GM21576 (cell line): Measurements from ENCODE around the gene WTIP.
A peak's percentile ranks its signal among the peaks of the same experiment; 100 is the strongest.
"Not testable (repeated sequence)": the region's sequence is repeated elsewhere in the genome, so short reads cannot be mapped to it uniquely, and the experiment has no call there.

ENCODE experiments used
- ATAC-seq: cut with Tn5 transposase; IDR thresholded peaks from one replicate; pipeline ENCODE4 v1.9.1; 2021; ENCODE audit warnings: mild to moderate bottlenecking, moderate library complexity; ENCODE audit not compliant: unreplicated experiment

Gene WTIP

GRCh38 chr19:34475975-34476594, 5.5 kb upstream of the WTIP start:
- ATAC-seq = no peak

- not testable (repeated sequence) for ATAC-seq
These were observed 3.1 kb upstream of the WTIP start for GRCh38 chr19:34478496-34478895.

GRCh38 chr19:34479396-34479795, 2.2 kb upstream of the WTIP start:
- ATAC-seq = no peak

- ATAC-seq = no peak
These were observed 1.1 kb upstream of the WTIP start for GRCh38 chr19:34480491-34480890.

GRCh38 chr19:34481861-34482379, 362 bp downstream of the WTIP start:
- no peak for ATAC-seq

- ATAC-seq = no peak
These were observed 1.1 kb downstream of the WTIP start for GRCh38 chr19:34482380-34483250.

GRCh38 chr19:34484328-34484727, 2.8 kb downstream of the WTIP start:
- ATAC-seq = no peak

- ATAC-seq = no peak
These were observed 4.3 kb downstream of the WTIP start for GRCh38 chr19:34485831-34486230.

GRCh38 chr19:34487651-34488051, 6.1 kb downstream of the WTIP start:
- ATAC-seq = no peak

GRCh38 chr19:34489175-34489574, 7.6 kb downstream of the WTIP start:
- no peak for ATAC-seq

GRCh38 chr19:34490141-34490766, 8.7 kb downstream of the WTIP start:
- ATAC-seq = no peak

- no peak for ATAC-seq
These were observed 11.6 kb downstream of the WTIP start for GRCh38 chr19:34493038-34493648.

GRCh38 chr19:34493649-34494044, 12.1 kb downstream of the WTIP start:
- ATAC-seq = no peak

- ATAC-seq = no peak
These were observed 13.0 kb downstream of the WTIP start for GRCh38 chr19:34494601-34495000.

GRCh38 chr19:34495416-34495815, 13.9 kb downstream of the WTIP start:
- ATAC-seq = no peak

- no peak for ATAC-seq
These were observed 15.7 kb downstream of the WTIP start for GRCh38 chr19:34497112-34497805.

- no peak for ATAC-seq
These were observed 17.7 kb downstream of the WTIP start for GRCh38 chr19:34499155-34499834.

GRCh38 chr19:34500656-34501120, 19.1 kb downstream of the WTIP start:
- ATAC-seq = no peak

GRCh38 chr19:34501339-34502320, 20.1 kb downstream of the WTIP start:
- ATAC-seq = peak; percentile 74
